Measurements from ENCODE around the gene ACOT12. TPM values are rescaled to one million over a fixed set of nuclear protein-coding genes. Genes with fewer than 3 reads are reported as not detected.

The ACOT12 gene
- total and polyA plus RNA-seq, 9 of the 15 experiments (the other 6 are each of a cell fraction or from before 2014, with no cell fraction given): 0.03 TPM; not detected in 8

DNA sequence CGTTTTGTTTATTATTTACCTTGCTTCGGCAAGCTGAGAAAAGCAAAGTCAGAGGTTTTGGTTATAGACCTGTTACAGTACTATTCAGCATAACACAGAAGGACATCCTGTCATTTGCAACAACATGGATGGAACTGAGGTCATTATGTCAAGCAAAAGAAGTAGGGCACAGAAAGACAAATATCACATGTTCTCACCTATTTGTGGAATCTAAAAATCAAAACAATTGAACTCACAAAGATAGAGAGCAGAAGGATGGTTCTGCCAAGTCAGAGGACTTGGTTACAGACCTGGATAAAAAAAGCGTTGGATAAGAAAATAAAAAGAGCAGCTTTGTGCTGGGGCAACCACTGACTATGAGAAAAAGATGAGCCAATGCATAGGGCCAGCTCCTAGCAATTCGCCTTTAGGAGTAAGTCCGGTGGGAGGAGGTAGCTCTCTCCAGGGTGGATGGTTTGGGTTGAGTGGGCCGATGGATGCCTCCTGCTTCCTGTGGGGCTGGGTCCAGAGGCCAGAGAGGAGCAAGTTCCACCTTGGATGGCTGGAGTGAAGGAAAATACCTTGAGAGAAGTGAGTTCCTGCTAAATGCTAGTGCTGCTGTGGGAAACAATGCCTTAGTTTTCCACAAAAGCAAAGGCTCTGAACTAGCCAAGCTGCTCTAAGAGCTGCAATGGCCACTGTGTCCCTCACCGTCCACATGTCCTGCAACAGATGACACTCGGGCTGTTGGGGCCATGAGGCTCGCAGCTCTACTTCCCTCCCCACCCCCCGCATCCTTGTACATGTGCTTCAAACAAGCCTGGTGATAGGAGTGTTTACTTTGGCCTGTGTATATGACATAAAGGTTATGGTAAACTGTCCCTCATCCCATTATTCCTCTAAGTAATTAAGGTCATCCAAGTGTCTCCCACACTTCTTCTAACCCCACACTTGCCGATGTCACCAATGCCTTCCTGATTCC, 38.4 kb downstream of the ACOT12 start:
- Histone ChIP-seq H3K4me1 (replicated peaks in 1 of 2; ENCODE audit: control insufficient read depth in 2 of 2, insufficient read depth in 2 of 2, low read length in 2 of 2) (no peaks in the 10 kb centered on the region), H3K27ac (ENCODE audit: extremely low read depth, low read depth, low read length) (no peak overlapping the region), H3K9me1 (ENCODE audit: control insufficient read depth, insufficient read depth, low read length) (no peaks in the 10 kb centered on the region), H3K4me2 (ENCODE audit: insufficient read depth, low read length) (no peak overlapping the region), H3K36me3 (ENCODE audit: control insufficient read depth, insufficient read depth, low read length) (no peaks in the 10 kb centered on the region), H3K27me3 (ENCODE audit: control insufficient read depth in 2 of 2, insufficient read depth in 2 of 2, low read length in 2 of 2) (peaks cover 28 to 38% of the 10 kb centered on the region in 2 experiments), H3K9ac (ENCODE audit: insufficient read depth in 1 of 2, low read depth in 2 of 2, low read length in 2 of 2) (no peak overlapping the region), H3K9me3 (replicated peaks; ENCODE audit: control insufficient read depth, insufficient read depth, low read depth, low read length) (no peaks in the 10 kb centered on the region), H4K20me1 (replicated peaks; ENCODE audit: control insufficient read depth, insufficient read depth, low read length) (no peaks in the 10 kb centered on the region), H3K79me2 (ENCODE audit: control insufficient read depth, insufficient read depth, low read length) (no peaks in the 10 kb centered on the region), H2AFZ (ENCODE audit: low read depth, low read length) (no peak overlapping the region), H3K4me3 (no peak overlapping the region)
- ATAC-seq (peak; percentile 54), DNase-seq (ENCODE audit: extremely low read depth in 1 of 4, low spot score in 3 of 4) (no peak), FAIRE-seq (no peak)
- CTCF ChIA-PET (ENCODE audit: low intra/inter-chr PET ratio): no interaction called here
- intact Hi-C loops (cut with micrococcal nuclease): no loop called here
- 1% methylated on average over 11 of the region's 11 CpGs for WGBS (ENCODE audit: insufficient coverage, low coverage, missing lambda C conversion rate)
- in situ Hi-C loops (cut with MboI): no loop called here
- no TSS peak for BruUV-seq (replicated peaks)
- POLR2A ChIA-PET: interaction anchor here (0.8 to 1.6 kb wide), 2 partner anchors 8 to 10 kb away, joined by 3 to 4 read pairs; no protein-coding TSS in a partner anchor
- no peak for TF ChIP-seq CCAR2 (IDR thresholded peaks at IDR 0.05; ENCODE audit: low read depth, low read length)
- no peak for TF ChIP-seq ZNF121 (CRISPR knock-in tag; conservative IDR thresholded peaks at IDR 0.05)
- no peak for TF ChIP-seq TAF7 (tag; IDR thresholded peaks at IDR 0.05)
- TF ChIP-seq ZNF165 (CRISPR knock-in tag; IDR thresholded peaks at IDR 0.05; ENCODE audit: borderline replicate concordance): no peak
- no peak for TF ChIP-seq ZNF507 (tag; conservative IDR thresholded peaks at IDR 0.05)
- no peak for TF ChIP-seq PCBP1 (IDR thresholded peaks at IDR 0.05; ENCODE audit: low read depth, low read length, poor library complexity, severe bottlenecking)
- no peak for TF ChIP-seq PCBP2 (IDR thresholded peaks at IDR 0.05; ENCODE audit: low read depth, low read length, poor library complexity, severe bottlenecking)
- TF ChIP-seq, protein P1, sequence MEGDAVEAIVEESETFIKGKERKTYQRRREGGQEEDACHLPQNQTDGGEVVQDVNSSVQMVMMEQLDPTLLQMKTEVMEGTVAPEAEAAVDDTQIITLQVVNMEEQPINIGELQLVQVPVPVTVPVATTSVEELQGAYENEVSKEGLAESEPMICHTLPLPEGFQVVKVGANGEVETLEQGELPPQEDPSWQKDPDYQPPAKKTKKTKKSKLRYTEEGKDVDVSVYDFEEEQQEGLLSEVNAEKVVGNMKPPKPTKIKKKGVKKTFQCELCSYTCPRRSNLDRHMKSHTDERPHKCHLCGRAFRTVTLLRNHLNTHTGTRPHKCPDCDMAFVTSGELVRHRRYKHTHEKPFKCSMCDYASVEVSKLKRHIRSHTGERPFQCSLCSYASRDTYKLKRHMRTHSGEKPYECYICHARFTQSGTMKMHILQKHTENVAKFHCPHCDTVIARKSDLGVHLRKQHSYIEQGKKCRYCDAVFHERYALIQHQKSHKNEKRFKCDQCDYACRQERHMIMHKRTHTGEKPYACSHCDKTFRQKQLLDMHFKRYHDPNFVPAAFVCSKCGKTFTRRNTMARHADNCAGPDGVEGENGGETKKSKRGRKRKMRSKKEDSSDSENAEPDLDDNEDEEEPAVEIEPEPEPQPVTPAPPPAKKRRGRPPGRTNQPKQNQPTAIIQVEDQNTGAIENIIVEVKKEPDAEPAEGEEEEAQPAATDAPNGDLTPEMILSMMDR (IDR thresholded peaks at IDR 0.05 in 2 of 3, conservative IDR thresholded peaks at IDR 0.05 in 1 of 3; ENCODE audit: insufficient read depth in 2 of 3, low read depth in 1 of 3, low read length in 3 of 3): no peak
- TF ChIP-seq, protein P2, sequence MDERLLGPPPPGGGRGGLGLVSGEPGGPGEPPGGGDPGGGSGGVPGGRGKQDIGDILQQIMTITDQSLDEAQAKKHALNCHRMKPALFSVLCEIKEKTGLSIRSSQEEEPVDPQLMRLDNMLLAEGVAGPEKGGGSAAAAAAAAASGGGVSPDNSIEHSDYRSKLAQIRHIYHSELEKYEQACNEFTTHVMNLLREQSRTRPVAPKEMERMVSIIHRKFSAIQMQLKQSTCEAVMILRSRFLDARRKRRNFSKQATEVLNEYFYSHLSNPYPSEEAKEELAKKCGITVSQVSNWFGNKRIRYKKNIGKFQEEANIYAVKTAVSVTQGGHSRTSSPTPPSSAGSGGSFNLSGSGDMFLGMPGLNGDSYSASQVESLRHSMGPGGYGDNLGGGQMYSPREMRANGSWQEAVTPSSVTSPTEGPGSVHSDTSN (CRISPR knock-in tag; IDR thresholded peaks at IDR 0.05; ENCODE audit: low read depth): no peak
- TF ChIP-seq, protein P2 (tag; conservative IDR thresholded peaks at IDR 0.05; ENCODE audit: low read depth): no peak
- no peak for TF ChIP-seq TEAD2 (tag; IDR thresholded peaks at IDR 0.05)

Data from K562 (cell line).